ENCODE measurements around the gene LRRC27.
"Not testable (repeated sequence)": the region's sequence is repeated elsewhere in the genome, so short reads cannot be mapped to it uniquely, and the experiment has no call there.

The LRRC27 gene

DNA sequence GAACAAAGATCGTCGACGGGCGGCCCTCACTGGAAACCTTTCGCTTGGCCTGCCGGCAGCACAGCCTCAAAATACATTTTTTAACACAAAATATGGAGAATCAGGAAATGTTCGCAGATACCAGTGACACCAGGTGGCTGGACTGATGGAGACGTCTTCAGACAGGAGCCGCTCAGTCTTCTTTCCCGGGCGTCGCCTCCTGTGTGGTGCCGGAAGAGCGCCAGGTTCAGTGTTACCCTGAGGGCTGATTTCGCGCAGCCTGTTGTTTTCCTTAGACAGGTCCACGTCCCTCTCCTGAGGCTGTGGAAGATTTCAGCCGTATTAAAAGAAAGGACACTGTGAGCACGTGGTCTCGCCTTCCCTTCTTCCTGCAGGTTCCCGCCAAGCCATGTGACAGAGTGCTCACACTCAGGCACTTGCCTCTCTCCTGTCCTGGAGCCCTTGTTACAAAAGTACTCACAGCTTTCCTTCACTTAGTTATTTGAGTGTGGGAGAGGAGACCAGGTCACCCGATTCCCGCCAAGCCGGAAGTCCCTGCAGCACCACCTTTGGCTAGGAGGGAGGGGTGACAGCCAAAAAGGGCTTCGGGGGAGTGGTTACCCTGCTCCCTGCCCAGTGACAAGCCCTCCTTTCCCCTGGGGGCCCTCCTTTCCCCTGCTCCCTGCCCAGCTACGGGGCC, 43.3 kb downstream of the LRRC27 start:
- no peaks in the 10 kb centered on the region for H3K9me3 ChIP-seq (ENCODE audit: insufficient read depth, low read depth, low read length)
- no peaks in the 10 kb centered on the region for H3K36me3 ChIP-seq (ENCODE audit: insufficient read depth, low read depth, low read length)
- no peak overlapping the region for H3K4me3 ChIP-seq (ENCODE audit: low read length)
- no peak overlapping the region for H3K27ac ChIP-seq (ENCODE audit: low read length)
- no peaks in the 10 kb centered on the region for H3K27me3 ChIP-seq (ENCODE audit: insufficient read depth, low read length)
- H3K9ac ChIP-seq (ENCODE audit: low read depth, low read length) = no peak overlapping the region
- H3K4me1 ChIP-seq (ENCODE audit: insufficient read depth, low read length) = no peaks in the 10 kb centered on the region; the same call in 1 of the 2 replicates

DNA sequence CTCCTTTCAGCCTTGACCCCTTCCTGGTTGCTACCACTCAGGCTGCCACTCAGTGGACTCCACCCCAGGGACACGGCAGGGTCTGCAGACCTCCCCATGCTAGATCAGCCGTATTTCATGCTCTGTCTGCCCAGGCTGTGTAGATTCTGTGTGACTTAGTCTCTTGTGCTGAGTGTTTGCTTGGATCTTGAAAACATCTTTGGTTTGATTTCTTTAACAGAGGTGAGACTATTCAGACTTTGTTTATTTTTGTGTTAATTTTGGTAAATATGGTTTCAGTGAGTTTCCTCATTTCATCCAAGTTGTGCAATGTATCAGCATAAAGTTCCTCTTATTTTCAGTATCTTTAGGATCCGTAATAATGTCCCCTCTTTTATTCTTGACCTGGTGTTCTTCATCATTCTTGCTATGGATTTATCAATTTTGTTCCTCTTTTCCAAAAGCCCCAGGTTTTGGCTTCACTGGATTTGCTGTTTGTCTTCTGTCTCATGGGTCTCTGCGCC, 43.9 kb downstream of the LRRC27 start:
- H3K9me3 ChIP-seq (ENCODE audit: insufficient read depth, low read depth, low read length) = no peaks in the 10 kb centered on the region
- no peaks in the 10 kb centered on the region for H3K27me3 ChIP-seq (ENCODE audit: insufficient read depth, low read length)
- no peak overlapping the region for H3K9ac ChIP-seq (ENCODE audit: low read depth, low read length)
- H3K27ac ChIP-seq (ENCODE audit: low read length) = no peak overlapping the region
- H3K4me1 ChIP-seq (ENCODE audit: insufficient read depth, low read length) = no peaks in the 10 kb centered on the region; the same call in 1 of the 2 replicates
- no peak overlapping the region for H3K4me3 ChIP-seq (ENCODE audit: low read length)
- no peaks in the 10 kb centered on the region for H3K36me3 ChIP-seq (ENCODE audit: insufficient read depth, low read depth, low read length)

DNA sequence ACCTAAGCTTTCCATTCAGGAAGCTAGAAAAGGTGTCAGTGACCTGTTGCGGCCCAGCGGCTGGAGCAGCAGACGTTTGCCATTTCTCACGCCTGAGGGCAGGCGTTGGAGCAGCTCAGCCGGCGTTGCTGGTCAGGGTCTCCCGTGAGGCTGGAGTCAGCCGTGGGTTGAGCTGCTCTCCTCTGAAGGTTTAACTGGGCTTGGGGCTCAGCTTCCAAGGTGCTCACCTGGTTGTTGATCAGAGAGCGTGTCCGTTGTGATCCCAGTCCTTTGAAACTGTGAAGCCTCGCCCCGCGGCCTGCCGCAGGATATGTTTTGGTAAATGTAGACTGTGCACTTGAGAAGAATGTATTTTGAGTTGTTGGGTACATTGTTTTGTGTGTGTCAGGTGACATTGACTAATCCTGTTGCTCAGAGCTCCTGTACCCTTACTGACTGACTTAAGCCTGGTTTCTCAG, 44.4 kb downstream of the LRRC27 start:
- Histone ChIP-seq H3K9ac (ENCODE audit: low read depth, low read length) (no peak overlapping the region), H3K4me3 (ENCODE audit: low read length) (no peak overlapping the region), H3K36me3 (ENCODE audit: insufficient read depth, low read depth, low read length) (no peaks in the 10 kb centered on the region), H3K27me3 (ENCODE audit: insufficient read depth, low read length) (no peaks in the 10 kb centered on the region), H3K27ac (ENCODE audit: low read length) (no peak overlapping the region), H3K4me1 (ENCODE audit: insufficient read depth, low read length) (no peaks in the 10 kb centered on the region; the same call in 1 of the 2 replicates), H3K9me3 (ENCODE audit: insufficient read depth, low read depth, low read length) (no peaks in the 10 kb centered on the region)

DNA sequence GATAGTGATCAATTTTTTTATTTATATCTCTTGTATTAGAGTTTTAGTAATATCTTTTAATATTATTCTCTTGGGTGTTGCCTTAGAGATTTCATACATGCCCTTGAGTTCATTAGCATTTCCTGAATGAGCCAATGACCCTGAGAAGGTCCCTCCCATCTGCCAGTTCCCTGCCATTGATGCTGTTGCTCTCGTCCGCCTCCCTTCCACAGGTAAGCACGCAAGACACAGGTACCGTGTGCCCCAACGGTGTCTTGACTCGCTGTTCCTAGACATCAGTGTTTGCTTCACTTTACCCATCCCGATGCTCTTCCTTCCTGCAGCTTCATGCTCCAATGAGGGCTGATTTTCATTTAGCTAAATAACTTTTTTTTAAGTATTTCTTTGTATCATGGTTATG, 45.3 kb downstream of the LRRC27 start:
- H3K4me3 ChIP-seq (ENCODE audit: low read length) = no peak overlapping the region
- H3K9ac ChIP-seq (ENCODE audit: low read depth, low read length) = no peak overlapping the region
- no peak overlapping the region for H3K27ac ChIP-seq (ENCODE audit: low read length)
- H3K4me1 ChIP-seq (ENCODE audit: insufficient read depth, low read length) = no peaks in the 10 kb centered on the region; the same call in 1 of the 2 replicates
- H3K36me3 ChIP-seq (ENCODE audit: insufficient read depth, low read depth, low read length) = no peaks in the 10 kb centered on the region
- H3K9me3 ChIP-seq (ENCODE audit: insufficient read depth, low read depth, low read length) = no peaks in the 10 kb centered on the region
- H3K27me3 ChIP-seq (ENCODE audit: insufficient read depth, low read length) = no peaks in the 10 kb centered on the region

DNA sequence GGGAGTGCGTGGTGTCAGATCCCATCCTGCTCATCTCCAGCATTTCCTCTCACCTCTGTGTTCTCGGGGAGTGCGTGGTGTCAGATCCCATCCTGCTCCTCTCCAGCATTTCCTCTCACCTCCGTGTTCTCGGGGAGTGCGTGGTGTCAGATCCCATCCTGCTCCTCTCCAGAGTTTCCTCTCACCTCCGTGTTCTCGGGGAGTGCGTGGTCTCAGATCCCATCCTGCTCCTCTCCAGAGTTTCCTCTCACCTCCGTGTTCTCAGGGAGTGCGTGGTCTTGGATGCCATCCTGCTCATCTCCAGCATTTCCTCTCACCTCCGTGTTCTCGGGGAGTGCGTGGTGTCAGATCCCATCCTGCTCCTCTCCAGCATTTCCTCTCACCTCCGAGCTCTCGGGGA, 47.0 kb downstream of the LRRC27 start:
- H3K4me3 ChIP-seq (ENCODE audit: low read length); H3K27ac ChIP-seq (ENCODE audit: low read length); H3K9ac ChIP-seq (ENCODE audit: low read depth, low read length); H3K36me3 ChIP-seq (ENCODE audit: insufficient read depth, low read depth, low read length); H3K9me3 ChIP-seq (ENCODE audit: insufficient read depth, low read depth, low read length); H3K4me1 ChIP-seq (ENCODE audit: insufficient read depth, low read length); H3K27me3 ChIP-seq (ENCODE audit: insufficient read depth, low read length): not testable (repeated sequence)

DNA sequence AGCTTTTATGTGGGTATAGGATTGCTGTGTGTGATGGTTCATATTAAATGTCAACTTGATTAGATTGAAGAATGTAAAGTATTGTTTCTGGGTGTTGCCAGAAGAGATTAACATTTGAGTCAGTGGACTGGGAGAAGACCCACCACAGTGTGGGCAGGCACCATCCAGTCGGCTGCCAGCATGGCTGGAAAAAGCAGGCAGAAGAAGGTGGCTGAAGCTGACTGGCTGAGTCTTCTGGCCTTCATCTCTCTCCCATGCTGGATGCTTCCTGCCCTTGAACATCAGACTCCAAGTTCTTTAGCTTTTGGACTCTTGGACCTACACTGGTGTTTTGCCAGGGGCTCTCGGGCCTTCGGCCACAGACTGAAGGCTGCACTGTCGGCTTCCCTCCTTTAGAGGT, 49.0 kb downstream of the LRRC27 start:
- not testable (repeated sequence) for H3K27me3 ChIP-seq (ENCODE audit: insufficient read depth, low read length); H3K27ac ChIP-seq (ENCODE audit: low read length); H3K4me3 ChIP-seq (ENCODE audit: low read length); H3K9me3 ChIP-seq (ENCODE audit: insufficient read depth, low read depth, low read length); H3K9ac ChIP-seq (ENCODE audit: low read depth, low read length); H3K4me1 ChIP-seq (ENCODE audit: insufficient read depth, low read length); H3K36me3 ChIP-seq (ENCODE audit: insufficient read depth, low read depth, low read length)

DNA sequence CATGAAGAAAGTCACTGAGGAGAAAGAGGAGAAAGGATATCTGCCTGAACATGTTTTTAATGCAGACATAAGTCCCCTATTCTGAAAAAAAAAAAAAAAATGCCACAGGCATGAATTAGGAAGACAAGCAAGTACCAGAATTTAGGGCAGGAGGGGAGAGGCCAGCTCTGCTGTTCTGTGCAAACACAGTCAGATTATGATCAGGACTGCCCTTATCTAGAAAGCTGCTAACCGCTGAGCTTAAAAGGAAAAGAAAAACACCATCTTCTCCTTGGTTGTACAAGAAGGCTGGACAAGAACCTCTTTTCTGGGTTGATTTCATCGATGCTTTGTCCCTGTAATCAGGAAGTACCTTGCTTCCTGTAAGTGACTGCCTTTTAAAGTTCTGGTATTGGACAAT, 49.7 kb downstream of the LRRC27 start:
- no peaks in the 10 kb centered on the region for H3K27me3 ChIP-seq (ENCODE audit: insufficient read depth, low read length)
- H3K27ac ChIP-seq (ENCODE audit: low read length) = no peak overlapping the region
- H3K4me3 ChIP-seq (ENCODE audit: low read length) = no peak overlapping the region
- no peaks in the 10 kb centered on the region for H3K36me3 ChIP-seq (ENCODE audit: insufficient read depth, low read depth, low read length)
- no peak overlapping the region for H3K9ac ChIP-seq (ENCODE audit: low read depth, low read length)
- no peaks in the 10 kb centered on the region for H3K9me3 ChIP-seq (ENCODE audit: insufficient read depth, low read depth, low read length)
- H3K4me1 ChIP-seq (ENCODE audit: insufficient read depth, low read length) = no peaks in the 10 kb centered on the region

DNA sequence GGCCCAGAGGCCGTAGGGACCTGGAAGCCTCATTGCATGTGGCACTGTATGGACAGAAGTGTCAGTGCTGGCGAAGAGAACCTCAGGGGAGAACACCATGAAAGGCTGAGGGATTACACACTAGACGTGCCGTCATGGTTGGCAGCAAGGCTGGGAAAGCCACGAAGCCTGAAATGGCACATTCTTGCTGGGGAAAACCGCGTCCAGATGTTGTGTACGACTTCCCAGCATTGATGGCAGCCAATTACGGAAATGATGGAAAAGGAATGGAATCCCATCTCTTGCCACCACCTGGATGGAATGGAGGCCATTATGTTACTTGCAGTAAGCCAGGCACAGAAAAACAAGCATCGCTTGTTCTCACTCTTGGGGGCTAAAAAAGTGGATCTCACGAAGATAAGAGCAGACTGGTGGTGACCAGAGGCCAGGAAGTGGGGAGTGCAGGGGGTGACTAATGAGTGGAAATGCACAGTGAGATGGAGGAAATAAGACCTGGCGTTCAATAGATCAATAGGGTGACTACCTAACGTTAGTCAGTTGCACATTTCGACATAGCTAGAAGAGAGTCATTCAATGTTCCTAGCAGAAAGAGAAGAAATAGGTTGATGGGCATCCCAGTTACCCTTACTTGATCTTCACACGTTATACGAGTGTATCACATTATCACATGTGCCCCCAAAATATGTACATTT, 50.4 kb downstream of the LRRC27 start:
- Histone ChIP-seq H3K9ac (ENCODE audit: low read depth, low read length) (no peak overlapping the region), H3K27ac (ENCODE audit: low read length) (no peak overlapping the region), H3K36me3 (ENCODE audit: insufficient read depth, low read depth, low read length) (no peaks in the 10 kb centered on the region), H3K4me1 (ENCODE audit: insufficient read depth, low read length) (no peaks in the 10 kb centered on the region), H3K9me3 (ENCODE audit: insufficient read depth, low read depth, low read length) (no peaks in the 10 kb centered on the region), H3K4me3 (ENCODE audit: low read length) (no peak overlapping the region), H3K27me3 (ENCODE audit: insufficient read depth, low read length) (no peaks in the 10 kb centered on the region)

DNA sequence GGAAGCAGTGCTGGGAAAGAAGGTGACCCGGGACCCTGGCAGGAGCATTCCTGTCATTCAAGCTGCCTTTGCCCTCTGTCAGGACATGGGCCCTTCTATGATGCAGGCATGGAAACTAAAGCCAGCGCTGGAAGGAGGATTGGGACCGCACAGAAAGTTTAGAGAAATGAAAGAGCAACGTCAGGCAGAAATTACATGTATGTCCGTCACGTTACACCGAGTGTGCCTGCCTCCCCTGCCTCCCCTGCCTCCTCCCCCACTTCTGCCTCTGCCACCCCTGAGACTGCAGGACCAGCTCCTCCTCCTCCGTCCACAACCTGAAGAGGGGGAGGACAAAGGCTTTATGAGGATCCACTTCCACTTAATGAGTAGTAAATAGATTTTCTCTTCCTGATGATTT, 51.1 kb downstream of the LRRC27 start:
- H3K27ac ChIP-seq (ENCODE audit: low read length) = no peak overlapping the region
- H3K27me3 ChIP-seq (ENCODE audit: insufficient read depth, low read length) = no peaks in the 10 kb centered on the region
- no peak overlapping the region for H3K9ac ChIP-seq (ENCODE audit: low read depth, low read length)
- no peak overlapping the region for H3K4me3 ChIP-seq (ENCODE audit: low read length)
- no peaks in the 10 kb centered on the region for H3K4me1 ChIP-seq (ENCODE audit: insufficient read depth, low read length)
- no peaks in the 10 kb centered on the region for H3K36me3 ChIP-seq (ENCODE audit: insufficient read depth, low read depth, low read length)
- no peaks in the 10 kb centered on the region for H3K9me3 ChIP-seq (ENCODE audit: insufficient read depth, low read depth, low read length)

DNA sequence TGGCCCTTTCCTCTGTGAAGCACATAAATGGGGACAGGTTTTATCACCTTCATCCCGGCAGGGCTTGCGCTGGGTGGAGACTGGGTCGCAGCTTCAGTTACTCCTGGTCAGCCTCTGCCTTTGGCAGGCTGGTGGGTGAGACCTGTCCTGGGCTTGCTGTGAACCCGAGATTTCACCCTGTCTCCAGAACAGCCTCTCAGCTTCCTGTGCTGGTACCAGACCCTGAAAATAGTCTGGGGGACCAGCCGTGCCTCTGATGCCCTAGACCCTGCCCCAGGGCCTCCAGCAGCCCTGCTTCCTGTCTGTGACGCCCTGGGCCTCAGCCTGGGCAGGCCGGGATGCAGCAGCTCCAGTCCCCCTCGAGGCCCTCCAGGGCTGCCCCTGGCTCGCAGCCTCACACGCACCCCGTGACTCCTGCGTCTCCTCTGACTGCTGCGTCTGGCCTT, 51.8 kb downstream of the LRRC27 start:
- no peak overlapping the region for H3K4me3 ChIP-seq (ENCODE audit: low read length)
- H3K9ac ChIP-seq (ENCODE audit: low read depth, low read length) = no peak overlapping the region
- no peak overlapping the region for H3K27ac ChIP-seq (ENCODE audit: low read length)
- no peaks in the 10 kb centered on the region for H3K36me3 ChIP-seq (ENCODE audit: insufficient read depth, low read depth, low read length)
- no peaks in the 10 kb centered on the region for H3K27me3 ChIP-seq (ENCODE audit: insufficient read depth, low read length)
- no peaks in the 10 kb centered on the region for H3K9me3 ChIP-seq (ENCODE audit: insufficient read depth, low read depth, low read length)
- no peaks in the 10 kb centered on the region for H3K4me1 ChIP-seq (ENCODE audit: insufficient read depth, low read length)

DNA sequence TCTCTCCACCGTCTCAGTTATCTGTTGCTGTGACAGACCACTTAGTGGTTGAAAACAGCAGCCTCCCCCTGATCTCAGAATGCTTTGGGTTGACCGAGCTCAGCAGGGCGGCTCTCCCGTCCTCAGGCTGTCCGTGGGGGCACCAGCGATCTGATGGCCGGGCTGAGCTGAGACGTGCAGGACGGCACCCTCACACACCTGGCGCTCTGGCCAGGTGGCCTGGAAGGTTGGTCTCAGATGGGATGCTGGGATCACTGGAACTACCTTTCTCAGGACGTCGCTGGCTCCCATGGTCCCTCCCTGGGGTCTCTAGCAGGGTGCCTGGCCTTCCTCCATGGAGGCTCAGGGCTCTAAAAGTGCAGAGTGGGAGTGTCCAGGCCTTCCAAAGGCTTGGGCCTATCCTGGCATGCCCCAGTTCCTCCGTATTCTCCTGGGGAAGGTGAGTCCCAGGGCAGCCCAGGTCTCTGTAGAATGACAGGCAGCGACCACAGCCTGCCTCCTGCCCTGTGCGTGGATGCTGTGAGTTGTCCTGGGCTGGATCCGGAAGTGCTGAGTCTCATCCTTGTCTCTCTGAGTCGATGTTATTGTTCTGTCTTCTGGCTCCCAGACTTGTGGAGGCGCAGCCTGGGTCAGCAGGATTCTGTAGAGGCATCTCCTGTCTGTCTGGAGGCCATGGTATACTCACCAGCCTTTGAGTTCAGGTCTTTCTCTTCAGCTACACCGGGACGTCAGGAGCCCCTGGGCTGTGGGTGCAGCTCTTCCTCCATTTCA, 52.8 kb downstream of the LRRC27 start:
- Histone ChIP-seq H3K36me3 (ENCODE audit: insufficient read depth, low read depth, low read length) (no peaks in the 10 kb centered on the region), H3K9me3 (ENCODE audit: insufficient read depth, low read depth, low read length) (no peaks in the 10 kb centered on the region), H3K27ac (ENCODE audit: low read length) (no peak overlapping the region), H3K4me3 (ENCODE audit: low read length) (no peak overlapping the region), H3K27me3 (ENCODE audit: insufficient read depth, low read length) (no peaks in the 10 kb centered on the region), H3K9ac (ENCODE audit: low read depth, low read length) (no peak overlapping the region), H3K4me1 (ENCODE audit: insufficient read depth, low read length) (peaks cover 3% of the 10 kb centered on the region; the same call in 1 of the 2 replicates)

DNA sequence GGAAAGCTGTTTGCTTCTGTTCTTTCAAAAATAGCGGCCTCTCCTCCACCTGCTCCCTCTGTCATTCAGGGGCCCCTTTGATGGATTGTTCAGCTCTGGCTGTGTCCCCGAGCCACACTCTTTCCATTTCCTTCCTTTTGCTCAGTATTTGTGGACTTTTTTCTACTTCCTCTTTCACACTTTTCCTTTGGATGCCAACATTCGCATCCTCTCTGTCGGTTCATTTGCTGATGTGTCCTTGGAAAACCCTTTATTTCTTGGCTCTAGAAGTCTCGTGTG, 53.3 kb downstream of the LRRC27 start:
- H3K9ac ChIP-seq (ENCODE audit: low read depth, low read length) = no peak overlapping the region

More for the DNA sequence above, 53.3 kb downstream of the LRRC27 start:
- Histone ChIP-seq H3K27ac (ENCODE audit: low read length) (no peak overlapping the region), H3K36me3 (ENCODE audit: insufficient read depth, low read depth, low read length) (no peaks in the 10 kb centered on the region), H3K4me3 (ENCODE audit: low read length) (no peak overlapping the region), H3K4me1 (ENCODE audit: insufficient read depth, low read length) (peaks cover 3% of the 10 kb centered on the region; the same call in 1 of the 2 replicates), H3K27me3 (ENCODE audit: insufficient read depth, low read length) (no peaks in the 10 kb centered on the region), H3K9me3 (ENCODE audit: insufficient read depth, low read depth, low read length) (no peaks in the 10 kb centered on the region)

Data from iPS-20b (cell line).